K562 (cell line): ENCODE data around the gene NSMCE1. TPM values are rescaled to one million over a fixed set of nuclear protein-coding genes. Genes with fewer than 3 reads are reported as not detected.

Experiments
- RHOXF2B ChIP-seq: fragments of 250-450 bp; sonication (Bioruptor Pico); conservative IDR thresholded peaks from 2 replicates; pipeline ENCODE4 v1.5.1; 2021
- polyA plus RNA-seq, 8 experiments: library from polyadenylated mRNA; depleted of rRNA in 4 of 8; stranded (reverse) in 5 of 8; unstranded in 3 of 8; fragments of >200 nt; fragmentation: Nextera tagmentation in 2 of 8; fragmentation: Illumina TruSeq in 1 of 8; extraction: Ambion mirVana in 2 of 8; extraction: Trizol in 1 of 8; gene quantifications; 2 replicates each; pipeline versions ENCODE4 v1.2.1 to v1.2.3, GENCODE V29; 2011 to 2014; ENCODE audit warnings: inconsistent platforms in 1 of 8, missing spikeins in 1 of 8
- total RNA-seq, 7 experiments: library from RNA; depleted of rRNA in 6 of 7; stranded (reverse); fragments of >200 nt in 6 of 7; fragmentation: Illumina TruSeq in 2 of 7; extraction: Trizol in 2 of 7; gene quantifications; 2 replicates each; pipeline versions ENCODE4 v1.2.1 to v1.2.3, GENCODE V29; 2011 to 2021; ENCODE audit warnings: low replicate concordance in 1 of 7
- TF ChIP-seq, protein P1 (sequence below), 2 experiments: fragments of 450-650 bp; formaldehyde crosslinking in 1 of 2; IDR thresholded peaks; 2 replicates each; pipeline versions ENCODE4 v1.4.0 to v1.6.1; 2014 to 2020; ENCODE audit warnings: mild to moderate bottlenecking in 2 of 2, borderline replicate concordance in 1 of 2, low read depth in 1 of 2
- TF ChIP-seq, protein P2 (sequence below): sonication (generic); formaldehyde crosslinking; IDR thresholded peaks from 2 replicates; pipeline ENCODE4 v1.8.1; 2023; ENCODE audit warnings: mild to moderate bottlenecking, missing genetic modification reagents
- TF ChIP-seq, protein P3 (sequence below), 2 experiments: fragments of 450-650 bp; IDR thresholded peaks; 2 replicates each; pipeline ENCODE4 v1.6.1; 2016

NSMCE1 gene
- total and polyA plus RNA-seq, 9 of the 15 experiments (the other 6 are each of a cell fraction or from before 2014, with no cell fraction given): 52.1 to 163 (median 61.5) TPM

DNA sequence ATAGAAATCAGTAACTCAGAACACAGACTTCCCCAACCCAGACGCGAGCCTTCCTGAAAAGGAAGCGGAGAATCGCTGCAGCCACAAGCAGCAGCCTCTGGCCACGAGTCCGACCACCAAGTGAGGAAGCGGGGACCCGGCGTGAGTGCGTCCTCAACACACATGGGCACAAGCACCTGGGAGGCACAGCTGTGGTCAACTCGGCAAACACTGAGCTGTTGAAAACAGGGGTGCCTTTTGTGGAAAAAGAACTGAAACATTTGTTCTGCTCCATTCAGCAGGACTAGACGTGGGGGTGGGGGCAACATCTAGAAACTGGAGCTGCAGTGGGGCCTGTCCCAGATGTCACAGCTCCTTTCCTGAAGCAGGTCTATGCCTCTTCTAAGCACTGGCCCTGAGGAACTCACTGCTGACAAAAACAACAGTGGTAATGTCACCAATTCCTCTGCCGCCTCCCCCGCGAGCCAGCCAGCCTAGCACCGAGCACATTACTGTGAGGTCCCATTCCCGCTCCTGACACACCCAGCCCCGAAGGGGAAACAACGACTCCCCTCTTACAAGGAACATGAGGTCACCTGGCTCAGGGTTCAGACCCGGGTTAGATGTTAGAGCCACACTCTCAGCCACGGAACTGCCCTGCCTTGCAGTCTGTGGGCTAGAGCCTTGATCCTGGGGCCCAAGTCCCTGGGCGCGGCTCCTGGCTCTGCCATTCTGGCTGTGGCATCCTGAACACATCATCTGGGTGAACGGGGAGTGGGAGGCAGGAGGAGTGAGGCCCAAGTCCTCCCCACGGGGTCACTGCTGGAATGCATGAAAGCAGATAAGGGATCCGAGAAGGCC is 36.3 kb downstream of the NSMCE1 start (continued):
- TF ChIP-seq, protein P1, sequence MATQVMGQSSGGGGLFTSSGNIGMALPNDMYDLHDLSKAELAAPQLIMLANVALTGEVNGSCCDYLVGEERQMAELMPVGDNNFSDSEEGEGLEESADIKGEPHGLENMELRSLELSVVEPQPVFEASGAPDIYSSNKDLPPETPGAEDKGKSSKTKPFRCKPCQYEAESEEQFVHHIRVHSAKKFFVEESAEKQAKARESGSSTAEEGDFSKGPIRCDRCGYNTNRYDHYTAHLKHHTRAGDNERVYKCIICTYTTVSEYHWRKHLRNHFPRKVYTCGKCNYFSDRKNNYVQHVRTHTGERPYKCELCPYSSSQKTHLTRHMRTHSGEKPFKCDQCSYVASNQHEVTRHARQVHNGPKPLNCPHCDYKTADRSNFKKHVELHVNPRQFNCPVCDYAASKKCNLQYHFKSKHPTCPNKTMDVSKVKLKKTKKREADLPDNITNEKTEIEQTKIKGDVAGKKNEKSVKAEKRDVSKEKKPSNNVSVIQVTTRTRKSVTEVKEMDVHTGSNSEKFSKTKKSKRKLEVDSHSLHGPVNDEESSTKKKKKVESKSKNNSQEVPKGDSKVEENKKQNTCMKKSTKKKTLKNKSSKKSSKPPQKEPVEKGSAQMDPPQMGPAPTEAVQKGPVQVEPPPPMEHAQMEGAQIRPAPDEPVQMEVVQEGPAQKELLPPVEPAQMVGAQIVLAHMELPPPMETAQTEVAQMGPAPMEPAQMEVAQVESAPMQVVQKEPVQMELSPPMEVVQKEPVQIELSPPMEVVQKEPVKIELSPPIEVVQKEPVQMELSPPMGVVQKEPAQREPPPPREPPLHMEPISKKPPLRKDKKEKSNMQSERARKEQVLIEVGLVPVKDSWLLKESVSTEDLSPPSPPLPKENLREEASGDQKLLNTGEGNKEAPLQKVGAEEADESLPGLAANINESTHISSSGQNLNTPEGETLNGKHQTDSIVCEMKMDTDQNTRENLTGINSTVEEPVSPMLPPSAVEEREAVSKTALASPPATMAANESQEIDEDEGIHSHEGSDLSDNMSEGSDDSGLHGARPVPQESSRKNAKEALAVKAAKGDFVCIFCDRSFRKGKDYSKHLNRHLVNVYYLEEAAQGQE (IDR thresholded peaks at IDR 0.05; ENCODE audit: borderline replicate concordance): no peak
- TF ChIP-seq, protein P1 (CRISPR knock-in tag; IDR thresholded peaks at IDR 0.05; ENCODE audit: low read depth): no peak
- TF ChIP-seq, protein P2, sequence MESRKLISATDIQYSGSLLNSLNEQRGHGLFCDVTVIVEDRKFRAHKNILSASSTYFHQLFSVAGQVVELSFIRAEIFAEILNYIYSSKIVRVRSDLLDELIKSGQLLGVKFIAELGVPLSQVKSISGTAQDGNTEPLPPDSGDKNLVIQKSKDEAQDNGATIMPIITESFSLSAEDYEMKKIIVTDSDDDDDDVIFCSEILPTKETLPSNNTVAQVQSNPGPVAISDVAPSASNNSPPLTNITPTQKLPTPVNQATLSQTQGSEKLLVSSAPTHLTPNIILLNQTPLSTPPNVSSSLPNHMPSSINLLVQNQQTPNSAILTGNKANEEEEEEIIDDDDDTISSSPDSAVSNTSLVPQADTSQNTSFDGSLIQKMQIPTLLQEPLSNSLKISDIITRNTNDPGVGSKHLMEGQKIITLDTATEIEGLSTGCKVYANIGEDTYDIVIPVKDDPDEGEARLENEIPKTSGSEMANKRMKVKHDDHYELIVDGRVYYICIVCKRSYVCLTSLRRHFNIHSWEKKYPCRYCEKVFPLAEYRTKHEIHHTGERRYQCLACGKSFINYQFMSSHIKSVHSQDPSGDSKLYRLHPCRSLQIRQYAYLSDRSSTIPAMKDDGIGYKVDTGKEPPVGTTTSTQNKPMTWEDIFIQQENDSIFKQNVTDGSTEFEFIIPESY (CRISPR knock-in tag): no peak
- TF ChIP-seq, protein P3, sequence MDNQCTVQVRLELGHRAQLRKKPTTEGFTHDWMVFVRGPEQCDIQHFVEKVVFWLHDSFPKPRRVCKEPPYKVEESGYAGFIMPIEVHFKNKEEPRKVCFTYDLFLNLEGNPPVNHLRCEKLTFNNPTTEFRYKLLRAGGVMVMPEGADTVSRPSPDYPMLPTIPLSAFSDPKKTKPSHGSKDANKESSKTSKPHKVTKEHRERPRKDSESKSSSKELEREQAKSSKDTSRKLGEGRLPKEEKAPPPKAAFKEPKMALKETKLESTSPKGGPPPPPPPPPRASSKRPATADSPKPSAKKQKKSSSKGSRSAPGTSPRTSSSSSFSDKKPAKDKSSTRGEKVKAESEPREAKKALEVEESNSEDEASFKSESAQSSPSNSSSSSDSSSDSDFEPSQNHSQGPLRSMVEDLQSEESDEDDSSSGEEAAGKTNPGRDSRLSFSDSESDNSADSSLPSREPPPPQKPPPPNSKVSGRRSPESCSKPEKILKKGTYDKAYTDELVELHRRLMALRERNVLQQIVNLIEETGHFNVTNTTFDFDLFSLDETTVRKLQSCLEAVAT (IDR thresholded peaks at IDR 0.05): no peak
- TF ChIP-seq RHOXF2B: no peak
